GM23248 (cell line): ENCODE measurements around the gene ZNF462.

Experiments used
- EZH2 ChIP-seq: fragments of 200-600 bp; sonication (generic); IDR thresholded peaks from 2 replicates; pipeline ENCODE4 v1.6.1; 2018; ENCODE audit warnings: antibody characterized with exemption, mild to moderate bottlenecking; ENCODE audit not compliant: insufficient read depth, poor library complexity, severe bottlenecking
- EZH2phosphoT487 ChIP-seq: fragments of 200-600 bp; sonication (generic); IDR thresholded peaks from 2 replicates; pipeline ENCODE4 v1.6.1; 2018; ENCODE audit warnings: antibody characterized with exemption, moderate library complexity, mild to moderate bottlenecking, low read depth; ENCODE audit not compliant: insufficient read depth

DNA sequence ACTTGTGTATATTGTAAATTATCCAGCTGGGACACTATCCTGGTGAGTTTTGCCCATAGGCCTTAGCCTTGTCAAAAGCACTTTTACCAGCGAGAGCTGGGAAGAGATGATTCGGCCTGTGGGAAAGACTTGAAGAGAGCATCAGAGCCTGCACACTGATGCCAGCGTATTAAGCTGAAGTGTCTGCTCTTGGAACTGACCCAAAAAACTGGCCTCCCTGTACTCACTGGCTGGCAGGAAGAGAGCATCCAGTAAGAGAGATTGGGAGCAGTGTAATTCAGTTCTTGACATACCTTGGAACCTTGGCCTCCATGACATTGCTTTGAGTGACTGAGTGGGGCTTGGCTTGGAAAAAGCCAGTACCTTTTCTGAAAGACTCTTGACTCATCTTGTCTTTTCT lies 73.7 kb downstream of the ZNF462 start:
- TF ChIP-seq EZH2 (no peak), EZH2phosphoT487 (no peak)
